HEK293T (cell line): Measurements from ENCODE around the gene CLASP1.

Experiments used
- ARNT ChIP-seq: fragments of 450-650 bp; IDR thresholded peaks from 2 replicates; pipeline ENCODE4 v1.6.1; 2017; ENCODE audit warnings: mild to moderate bottlenecking
- FOXA1 ChIP-seq: fragments of 450-650 bp; IDR thresholded peaks from 2 replicates; pipeline ENCODE4 v1.6.1; 2016; ENCODE audit warnings: mild to moderate bottlenecking
- FOXM1 ChIP-seq: fragments of 450-650 bp; IDR thresholded peaks from 2 replicates; pipeline ENCODE4 v1.6.1; 2017; ENCODE audit warnings: mild to moderate bottlenecking, borderline replicate concordance
- LEF1 ChIP-seq: fragments of 450-650 bp; IDR thresholded peaks from 2 replicates; pipeline ENCODE4 v1.6.1; 2017; ENCODE audit warnings: mild to moderate bottlenecking, borderline replicate concordance

- TF ChIP-seq LEF1: no peak
- no peak for TF ChIP-seq ARNT
- no peak for TF ChIP-seq FOXA1
- no peak for TF ChIP-seq FOXM1
These were observed 164.2 kb downstream of the CLASP1 start for GRCh38 chr2:121485039-121485438.
